ENCODE results near the gene CDKL5.

Gene CDKL5

GRCh38 chrX:18674788-18675735 lies 249.7 kb downstream of the CDKL5 start:
- peak; percentile 85 for DNase-seq (ENCODE audit: low read depth)
- Histone ChIP-seq H3K9ac (ENCODE audit: low read length) (peak overlapping the region; percentile 82), H3K27me3 (replicated peaks; ENCODE audit: control insufficient read depth, insufficient read depth, low read length) (no peaks in the 10 kb centered on the region), H3K36me3 (ENCODE audit: control insufficient read depth, insufficient read depth, low read length, severe bottlenecking) (no peaks in the 10 kb centered on the region), H3K9me3 (ENCODE audit: control insufficient read depth, low read length) (no peaks in the 10 kb centered on the region), H3K4me1 (ENCODE audit: control insufficient read depth, insufficient read depth, low read length) (no peaks in the 10 kb centered on the region), H3K4me3 (ENCODE audit: low read length) (peak overlapping the region; percentile 81)

GRCh38 chrX:18676050-18676449 lies 250.6 kb downstream of the CDKL5 start:
- Histone ChIP-seq H3K4me3 (ENCODE audit: low read length) (no peak overlapping the region), H3K4me1 (ENCODE audit: control insufficient read depth, insufficient read depth, low read length) (no peaks in the 10 kb centered on the region), H3K9ac (ENCODE audit: low read length) (no peak overlapping the region), H3K36me3 (ENCODE audit: control insufficient read depth, insufficient read depth, low read length, severe bottlenecking) (no peaks in the 10 kb centered on the region), H3K27me3 (replicated peaks; ENCODE audit: control insufficient read depth, insufficient read depth, low read length) (no peaks in the 10 kb centered on the region), H3K9me3 (ENCODE audit: control insufficient read depth, low read length) (no peaks in the 10 kb centered on the region)
- no peak for DNase-seq (ENCODE audit: low read depth)

GRCh38 chrX:18676470-18676869 lies 251.1 kb downstream of the CDKL5 start:
- DNase-seq (ENCODE audit: low read depth) = no peak

GRCh38 chrX:18677161-18677869 lies 251.9 kb downstream of the CDKL5 start:
- Histone ChIP-seq H3K27me3 (replicated peaks; ENCODE audit: control insufficient read depth, insufficient read depth, low read length) (no peaks in the 10 kb centered on the region), H3K36me3 (ENCODE audit: control insufficient read depth, insufficient read depth, low read length, severe bottlenecking) (no peaks in the 10 kb centered on the region), H3K4me3 (ENCODE audit: low read length) (no peak overlapping the region), H3K4me1 (ENCODE audit: control insufficient read depth, insufficient read depth, low read length) (no peaks in the 10 kb centered on the region), H3K9ac (ENCODE audit: low read length) (no peak overlapping the region), H3K9me3 (ENCODE audit: control insufficient read depth, low read length) (no peaks in the 10 kb centered on the region)
- DNase-seq (ENCODE audit: low read depth) = no peak

More at GRCh38 chrX:18676470-18676869, 251.1 kb downstream of the CDKL5 start:
- H3K36me3 ChIP-seq (ENCODE audit: control insufficient read depth, insufficient read depth, low read length, severe bottlenecking) = no peaks in the 10 kb centered on the region
- no peaks in the 10 kb centered on the region for H3K4me1 ChIP-seq (ENCODE audit: control insufficient read depth, insufficient read depth, low read length)
- H3K9ac ChIP-seq (ENCODE audit: low read length) = no peak overlapping the region
- no peaks in the 10 kb centered on the region for H3K27me3 ChIP-seq (replicated peaks; ENCODE audit: control insufficient read depth, insufficient read depth, low read length)
- no peaks in the 10 kb centered on the region for H3K9me3 ChIP-seq (ENCODE audit: control insufficient read depth, low read length)
- H3K4me3 ChIP-seq (ENCODE audit: low read length) = no peak overlapping the region

GRCh38 chrX:18681996-18682395 lies 256.6 kb downstream of the CDKL5 start:
- no peak for DNase-seq (ENCODE audit: low read depth)
- H3K4me1 ChIP-seq (ENCODE audit: control insufficient read depth, insufficient read depth, low read length) = no peaks in the 10 kb centered on the region
- peaks cover 8% of the 10 kb centered on the region for H3K27me3 ChIP-seq (replicated peaks; ENCODE audit: control insufficient read depth, insufficient read depth, low read length)

GRCh38 chrX:18682979-18683387 lies 257.6 kb downstream of the CDKL5 start:
- Histone ChIP-seq H3K9me3 (ENCODE audit: control insufficient read depth, low read length) (no peaks in the 10 kb centered on the region), H3K4me3 (ENCODE audit: low read length) (no peak overlapping the region), H3K4me1 (ENCODE audit: control insufficient read depth, insufficient read depth, low read length) (no peaks in the 10 kb centered on the region), H3K27me3 (replicated peaks; ENCODE audit: control insufficient read depth, insufficient read depth, low read length) (peaks cover 8% of the 10 kb centered on the region), H3K9ac (ENCODE audit: low read length) (no peak overlapping the region), H3K36me3 (ENCODE audit: control insufficient read depth, insufficient read depth, low read length, severe bottlenecking) (no peaks in the 10 kb centered on the region)
- no peak for DNase-seq (ENCODE audit: low read depth)

More at GRCh38 chrX:18681996-18682395, 256.6 kb downstream of the CDKL5 start:
- Histone ChIP-seq H3K4me3 (ENCODE audit: low read length) (no peak overlapping the region), H3K36me3 (ENCODE audit: control insufficient read depth, insufficient read depth, low read length, severe bottlenecking) (no peaks in the 10 kb centered on the region), H3K9me3 (ENCODE audit: control insufficient read depth, low read length) (no peaks in the 10 kb centered on the region), H3K9ac (ENCODE audit: low read length) (no peak overlapping the region)

GRCh38 chrX:18687856-18688495 lies 262.6 kb downstream of the CDKL5 start:
- no peak for DNase-seq (ENCODE audit: low read depth)
- H3K36me3 ChIP-seq (ENCODE audit: control insufficient read depth, insufficient read depth, low read length, severe bottlenecking) = no peaks in the 10 kb centered on the region
- peaks cover 4% of the 10 kb centered on the region for H3K9me3 ChIP-seq (ENCODE audit: control insufficient read depth, low read length)
- H3K27me3 ChIP-seq (replicated peaks; ENCODE audit: control insufficient read depth, insufficient read depth, low read length) = peaks cover 10% of the 10 kb centered on the region
- no peak overlapping the region for H3K4me3 ChIP-seq (ENCODE audit: low read length)
- H3K4me1 ChIP-seq (ENCODE audit: control insufficient read depth, insufficient read depth, low read length) = no peaks in the 10 kb centered on the region
- H3K9ac ChIP-seq (ENCODE audit: low read length) = no peak overlapping the region

GRCh38 chrX:18691431-18691830 lies 266.0 kb downstream of the CDKL5 start:
- H3K4me1 ChIP-seq (ENCODE audit: control insufficient read depth, insufficient read depth, low read length) = no peaks in the 10 kb centered on the region
- H3K9me3 ChIP-seq (ENCODE audit: control insufficient read depth, low read length) = peaks cover 9% of the 10 kb centered on the region
- no peak overlapping the region for H3K4me3 ChIP-seq (ENCODE audit: low read length)
- H3K27me3 ChIP-seq (replicated peaks; ENCODE audit: control insufficient read depth, insufficient read depth, low read length) = peaks cover 6% of the 10 kb centered on the region
- no peak overlapping the region for H3K9ac ChIP-seq (ENCODE audit: low read length)
- no peak for DNase-seq (ENCODE audit: low read depth)
- no peaks in the 10 kb centered on the region for H3K36me3 ChIP-seq (ENCODE audit: control insufficient read depth, insufficient read depth, low read length, severe bottlenecking)

- Histone ChIP-seq H3K4me1 (ENCODE audit: control insufficient read depth, insufficient read depth, low read length) (no peaks in the 10 kb centered on the region), H3K9me3 (ENCODE audit: control insufficient read depth, low read length) (peaks cover 9% of the 10 kb centered on the region), H3K9ac (ENCODE audit: low read length) (no peak overlapping the region), H3K27me3 (replicated peaks; ENCODE audit: control insufficient read depth, insufficient read depth, low read length) (peaks cover 6% of the 10 kb centered on the region), H3K36me3 (ENCODE audit: control insufficient read depth, insufficient read depth, low read length, severe bottlenecking) (no peaks in the 10 kb centered on the region), H3K4me3 (ENCODE audit: low read length) (no peak overlapping the region)
- DNase-seq (ENCODE audit: low read depth) = no peak
Observed at GRCh38 chrX:18692541-18692940, 267.1 kb downstream of the CDKL5 start.

GRCh38 chrX:18696653-18697052 lies 271.2 kb downstream of the CDKL5 start:
- H3K9ac ChIP-seq (ENCODE audit: low read length) = no peak overlapping the region
- no peaks in the 10 kb centered on the region for H3K36me3 ChIP-seq (ENCODE audit: control insufficient read depth, insufficient read depth, low read length, severe bottlenecking)
- peaks cover 12% of the 10 kb centered on the region for H3K27me3 ChIP-seq (replicated peaks; ENCODE audit: control insufficient read depth, insufficient read depth, low read length)
- no peak overlapping the region for H3K4me3 ChIP-seq (ENCODE audit: low read length)
- H3K4me1 ChIP-seq (ENCODE audit: control insufficient read depth, insufficient read depth, low read length) = no peaks in the 10 kb centered on the region
- DNase-seq (ENCODE audit: low read depth) = no peak
- peaks cover 5% of the 10 kb centered on the region for H3K9me3 ChIP-seq (ENCODE audit: control insufficient read depth, low read length)
